NCI-H526 treated with DMSO at 0.1 percent for 48 hours (cell line): Measurements from ENCODE around the gene PPP2R2D.
"Not testable (repeated sequence)": the region's sequence is repeated elsewhere in the genome, so short reads cannot be mapped to it uniquely, and the experiment has no call there.

Experiments used
- DNase-seq: peaks from one replicate; lab custom pipeline; 2025; lab: John Stamatoyannopoulos, UW

PPP2R2D gene

GRCh38 chr10:131977323-131978096 lies 76.7 kb downstream of the PPP2R2D start:
- no peak for DNase-seq

- no peak for DNase-seq
Observed at GRCh38 chr10:131978366-131978765, 77.6 kb downstream of the PPP2R2D start.

DNA sequence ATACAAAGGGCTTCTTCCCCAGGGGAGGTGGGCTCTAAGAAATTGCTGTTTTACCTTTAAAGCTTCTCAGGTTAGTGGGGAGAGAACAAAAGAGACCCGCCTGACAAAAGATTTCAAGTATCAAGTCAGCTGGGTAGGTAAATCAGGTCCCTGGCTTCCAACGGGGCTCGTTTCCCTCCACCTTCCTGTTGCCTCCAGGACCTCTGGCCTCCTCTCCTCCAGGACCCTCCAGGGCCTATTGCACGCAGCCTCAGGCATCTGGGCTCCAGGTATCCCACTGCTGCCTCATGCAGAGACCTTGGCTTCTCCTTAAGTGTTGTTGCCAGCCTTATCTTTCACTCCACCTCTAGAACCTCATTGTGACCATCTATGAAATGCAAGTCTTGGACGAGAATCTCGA lies 78.0 kb downstream of the PPP2R2D start:
- no peak for DNase-seq

DNA sequence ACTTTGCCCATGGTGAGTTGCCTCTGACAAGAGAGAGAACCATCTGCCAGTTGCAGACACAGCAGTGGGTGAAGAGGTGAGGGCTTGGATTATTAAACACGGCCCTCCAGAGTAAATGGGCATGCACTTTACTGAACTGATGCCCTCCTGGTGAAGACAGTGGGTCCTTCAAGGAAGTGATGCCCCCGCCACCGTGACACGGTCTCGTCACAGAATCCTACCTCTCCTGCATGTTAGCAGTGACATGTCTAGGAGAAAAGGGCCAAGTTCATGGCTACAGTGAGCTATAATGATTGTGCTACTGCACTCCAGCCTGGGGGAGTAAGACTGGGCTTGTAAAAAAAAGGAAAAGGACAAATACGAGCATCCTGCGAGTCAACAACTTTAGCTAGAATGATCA lies 78.5 kb downstream of the PPP2R2D start:
- no peak for DNase-seq

GRCh38 chr10:131979821-131980270 lies 79.0 kb downstream of the PPP2R2D start:
- no peak for DNase-seq

- no peak for DNase-seq
Observed at GRCh38 chr10:131980321-131980720, 79.5 kb downstream of the PPP2R2D start.

DNA sequence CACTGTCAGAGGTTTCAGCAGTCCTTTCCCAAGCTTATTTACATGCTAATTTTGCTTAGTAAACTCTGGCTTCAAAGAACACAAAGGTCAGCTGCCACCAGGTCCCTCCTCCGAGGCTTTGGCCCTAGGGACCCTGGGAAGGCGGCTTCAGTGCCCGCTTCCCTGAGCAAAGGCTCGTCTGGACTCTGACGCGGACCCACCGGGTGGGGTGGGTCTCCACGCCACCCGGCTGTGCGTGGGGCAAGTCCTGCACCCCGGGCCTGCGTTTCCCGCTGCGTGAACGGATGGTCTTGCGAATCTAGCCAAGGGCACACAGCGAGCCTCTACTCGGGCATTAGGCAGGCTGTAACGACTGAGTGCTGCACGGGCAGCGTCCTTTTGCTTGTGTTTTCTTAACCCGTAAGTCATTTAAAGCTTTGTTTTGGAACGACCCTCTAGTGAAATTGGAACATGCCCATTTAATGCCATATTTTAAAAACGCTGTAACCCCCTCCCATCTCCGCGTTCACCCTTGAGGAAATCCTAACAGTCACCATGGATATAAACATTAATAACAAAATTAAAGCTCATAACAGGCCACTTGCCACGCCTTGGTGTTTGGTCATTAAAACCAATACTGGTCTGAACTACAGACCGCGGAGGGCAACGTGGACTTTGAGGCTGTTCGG lies 80.1 kb downstream of the PPP2R2D start:
- peak; percentile 13 for DNase-seq

DNA sequence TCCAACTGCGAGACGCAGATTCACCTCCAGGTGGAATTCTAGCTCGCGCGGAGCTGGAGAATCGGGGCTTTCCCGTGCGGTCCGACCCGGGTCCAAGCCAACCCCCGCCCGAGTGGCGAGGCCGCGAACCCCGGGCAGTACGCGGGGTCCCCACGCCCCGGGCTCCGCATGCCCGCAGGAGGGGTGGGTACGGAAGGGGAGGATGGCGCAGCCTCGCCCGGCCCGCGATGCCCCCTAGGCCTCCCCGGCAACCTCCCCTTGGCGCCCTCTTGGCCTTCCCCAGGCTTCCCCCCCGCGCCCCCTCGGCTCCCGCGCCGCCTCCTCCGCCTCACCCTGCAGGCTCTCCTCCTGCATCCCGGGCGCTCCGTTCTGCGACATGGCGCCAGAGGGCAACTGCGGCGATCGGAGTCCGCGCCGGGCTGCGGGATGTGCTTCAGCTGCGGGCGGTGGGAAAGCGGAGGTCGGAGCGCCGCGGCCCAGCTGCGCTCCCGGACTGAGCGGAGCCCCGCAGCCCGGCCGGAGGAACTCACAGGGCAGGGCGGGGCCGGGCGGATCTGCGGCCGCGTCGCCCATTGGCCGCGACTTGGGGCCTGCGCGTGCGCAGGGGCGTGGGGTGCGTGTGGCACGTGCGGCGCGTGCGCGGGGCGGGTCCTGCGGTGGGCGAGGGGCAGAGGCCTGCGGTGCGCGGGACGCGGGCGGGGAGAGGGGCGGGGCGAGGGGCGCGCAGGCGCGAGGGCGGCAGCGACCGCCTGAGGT lies 80.8 kb downstream of the PPP2R2D start, which contains the start of gene BNIP3:
BNIP3 (minus strand) TSS at position 495 of the 756 bp plus-strand sequence; CDS start at position 378, 117 bp downstream.
- DNase-seq = peak; percentile 60

- no peak for DNase-seq
Observed at GRCh38 chr10:131982185-131982756, 81.5 kb downstream of the PPP2R2D start.

DNA sequence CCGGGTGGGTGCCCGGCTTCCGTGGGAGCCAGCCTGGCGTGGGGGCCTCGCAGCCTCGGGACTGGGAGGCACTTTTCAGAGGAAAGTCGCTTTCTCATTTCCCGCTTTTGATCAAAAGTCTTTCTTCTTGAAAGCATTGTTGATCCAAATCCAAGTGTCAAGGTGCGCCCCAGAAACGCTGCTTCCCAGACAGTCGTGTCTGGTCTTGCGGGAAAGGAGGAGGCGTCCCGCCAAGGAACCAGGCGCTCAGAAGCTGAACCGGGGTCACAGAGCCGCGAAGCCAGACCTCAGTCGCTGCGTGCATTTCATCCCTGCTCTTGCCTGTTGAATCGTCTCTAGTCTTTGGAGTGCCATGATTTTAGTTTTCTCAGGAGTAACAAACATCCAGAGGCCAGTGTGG lies 82.0 kb downstream of the PPP2R2D start:
- DNase-seq = no peak

DNA sequence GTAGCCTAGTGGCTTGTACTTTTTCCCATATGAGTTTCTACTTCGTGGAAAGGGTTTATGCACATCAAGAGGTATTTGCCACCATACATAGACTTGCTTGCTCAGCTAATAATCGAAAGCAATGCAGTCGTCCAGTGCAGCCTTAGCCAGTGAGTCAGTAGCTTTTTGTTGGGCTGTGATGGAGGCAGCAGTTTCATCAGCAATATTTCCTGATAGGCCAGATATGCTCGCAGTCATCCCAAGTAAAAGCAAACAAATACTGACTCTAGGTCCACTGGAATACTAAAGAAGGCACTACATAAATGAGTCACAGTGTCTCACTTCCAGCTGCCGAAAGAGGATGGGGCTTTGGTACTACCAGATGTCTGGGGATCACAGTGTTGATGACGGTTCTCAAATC lies 83.0 kb downstream of the PPP2R2D start:
- DNase-seq = no peak

GRCh38 chr10:131986851-131987250 lies 86.0 kb downstream of the PPP2R2D start:
- not testable (repeated sequence) for DNase-seq

DNA sequence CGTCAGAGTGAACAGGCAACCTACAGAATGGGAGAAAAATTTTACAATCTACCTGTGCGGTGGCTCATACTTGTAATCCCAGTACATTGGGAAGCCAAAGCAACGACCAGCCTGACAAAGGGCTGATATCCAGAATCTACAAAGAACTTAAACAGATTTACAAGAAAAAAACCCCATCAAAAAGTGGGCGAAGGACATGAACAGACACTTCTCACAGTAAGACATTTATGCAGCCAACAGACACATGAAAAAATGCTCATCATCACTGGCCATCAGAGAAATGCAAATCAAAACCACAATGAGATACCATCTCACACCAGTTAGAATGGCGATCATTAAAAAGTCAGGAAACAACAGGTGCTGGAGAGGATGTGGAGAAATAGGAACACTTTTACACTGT lies 86.5 kb downstream of the PPP2R2D start:
- not testable (repeated sequence) for DNase-seq

DNA sequence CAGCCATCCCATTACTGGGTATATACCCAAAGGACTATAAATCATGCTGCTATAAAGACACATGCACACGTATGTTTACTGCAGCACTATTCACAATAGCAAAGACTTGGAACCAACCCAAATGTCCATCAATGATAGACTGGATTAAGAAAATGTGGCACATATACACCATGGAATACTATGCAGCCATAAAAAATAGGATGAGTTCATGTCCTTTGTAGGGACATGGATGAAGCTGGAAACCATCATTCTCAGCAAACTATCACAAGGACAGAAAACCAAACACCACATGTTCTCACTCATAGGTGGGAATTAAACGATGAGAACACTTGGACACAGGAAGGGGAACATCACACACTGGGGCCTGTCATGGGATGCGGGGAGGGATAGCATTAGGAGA lies 87.0 kb downstream of the PPP2R2D start:
- DNase-seq = not testable (repeated sequence)

GRCh38 chr10:131991726-131992125 lies 90.9 kb downstream of the PPP2R2D start:
- no peak for DNase-seq

DNA sequence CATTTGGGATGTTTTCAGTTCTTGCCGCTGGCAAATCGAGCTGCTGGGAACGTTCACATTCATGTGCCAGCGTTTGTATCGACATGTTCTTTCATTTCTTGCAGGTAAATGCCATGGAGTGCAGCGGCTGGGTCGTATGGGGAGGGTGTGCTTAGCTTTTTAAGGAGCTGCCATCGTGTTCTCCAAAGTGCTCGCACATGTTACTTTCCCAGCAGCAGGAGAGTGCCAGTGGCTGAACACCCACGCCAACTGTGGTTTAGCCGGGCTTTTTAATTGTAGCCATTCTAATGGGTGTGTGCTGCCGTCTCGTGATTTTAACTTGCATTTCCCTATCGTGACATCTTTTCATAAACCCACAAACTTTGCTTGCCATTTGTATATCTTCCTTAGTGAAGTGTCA lies 92.5 kb downstream of the PPP2R2D start:
- peak; percentile 4 for DNase-seq

- DNase-seq = no peak
Observed at GRCh38 chr10:131994435-131994834, 93.6 kb downstream of the PPP2R2D start.

- no peak for DNase-seq
Observed at GRCh38 chr10:131996466-131997365, 95.9 kb downstream of the PPP2R2D start.

DNA sequence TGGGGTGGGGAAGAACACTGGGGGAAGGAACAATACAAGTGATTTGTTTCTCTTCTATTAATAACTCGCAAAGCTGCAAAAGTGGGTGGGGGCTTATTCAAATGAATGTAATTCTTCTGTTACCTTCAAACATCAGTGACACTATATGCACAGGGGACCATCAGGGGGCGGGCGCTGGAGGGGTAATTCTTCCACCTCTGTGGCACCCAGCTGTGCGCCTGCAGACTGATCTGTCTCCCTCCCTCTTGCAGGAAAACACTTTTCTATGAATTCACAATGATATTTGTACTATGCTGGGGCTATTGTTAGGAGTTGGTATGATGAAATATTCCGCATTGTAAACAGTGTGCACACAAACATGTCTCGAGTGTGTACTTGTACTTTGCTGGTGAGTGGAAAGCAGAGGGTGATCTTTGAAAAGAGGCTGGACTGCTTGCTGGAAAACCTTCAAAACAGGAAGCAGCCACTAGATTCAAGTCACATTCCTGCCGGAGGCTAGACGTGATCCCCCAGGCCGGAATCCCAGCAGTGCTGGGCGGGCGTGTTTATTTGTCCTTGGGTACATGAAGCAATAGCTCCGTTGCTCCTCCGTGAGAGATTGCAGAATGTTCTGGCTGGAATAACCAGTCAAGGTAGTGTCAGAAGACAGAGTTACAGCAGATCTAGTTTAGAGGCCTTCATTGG lies 96.7 kb downstream of the PPP2R2D start:
- DNase-seq = peak; percentile 8

- DNase-seq = no peak
Observed at GRCh38 chr10:131998050-131998844, 97.4 kb downstream of the PPP2R2D start.
